GM18907 (cell line): ENCODE results near the gene USP3.

ENCODE experiments used
- ATAC-seq: cut with Tn5 transposase; IDR thresholded peaks from one replicate; pipeline ENCODE4 v1.9.1; 2021; ENCODE audit warnings: mild to moderate bottlenecking, moderate library complexity; ENCODE audit not compliant: unreplicated experiment

Gene USP3

GRCh38 chr15:63495780-63496488 is 8.5 kb upstream of the USP3 start:
- no peak for ATAC-seq

- no peak for ATAC-seq
Measured at GRCh38 chr15:63497642-63498467, 6.5 kb upstream of the USP3 start.

- ATAC-seq: no peak
Measured at GRCh38 chr15:63499175-63499549, 5.2 kb upstream of the USP3 start.

GRCh38 chr15:63499611-63500010 is 4.8 kb upstream of the USP3 start:
- no peak for ATAC-seq

- no peak for ATAC-seq
Measured at GRCh38 chr15:63500265-63501250, 3.8 kb upstream of the USP3 start.

- ATAC-seq: no peak
Measured at GRCh38 chr15:63501256-63502089, 2.9 kb upstream of the USP3 start.

- no peak for ATAC-seq
Measured at GRCh38 chr15:63502137-63502766, 2.1 kb upstream of the USP3 start.

- ATAC-seq: peak; percentile 58
Measured at GRCh38 chr15:63502843-63503738, 1.3 kb upstream of the USP3 start.

GRCh38 chr15:63503739-63504246 is 600 bp upstream of the USP3 start:
- ATAC-seq: peak; percentile 31

- ATAC-seq: peak; percentile 3
Measured at GRCh38 chr15:63504979-63505841, 817 bp downstream of the USP3 start.

- ATAC-seq: no peak
Measured at GRCh38 chr15:63505842-63506222, 1.4 kb downstream of the USP3 start.

GRCh38 chr15:63506537-63507035 is 2.2 kb downstream of the USP3 start:
- ATAC-seq: no peak

- no peak for ATAC-seq
Measured at GRCh38 chr15:63507878-63508818, 3.8 kb downstream of the USP3 start.

- ATAC-seq: no peak
Measured at GRCh38 chr15:63509056-63509954, 4.9 kb downstream of the USP3 start.
